Measurements from ENCODE around the gene ZNF727.
"Not testable (repeated sequence)": the region's sequence is repeated elsewhere in the genome, so short reads cannot be mapped to it uniquely, and the experiment has no call there.

ZNF727 gene

DNA sequence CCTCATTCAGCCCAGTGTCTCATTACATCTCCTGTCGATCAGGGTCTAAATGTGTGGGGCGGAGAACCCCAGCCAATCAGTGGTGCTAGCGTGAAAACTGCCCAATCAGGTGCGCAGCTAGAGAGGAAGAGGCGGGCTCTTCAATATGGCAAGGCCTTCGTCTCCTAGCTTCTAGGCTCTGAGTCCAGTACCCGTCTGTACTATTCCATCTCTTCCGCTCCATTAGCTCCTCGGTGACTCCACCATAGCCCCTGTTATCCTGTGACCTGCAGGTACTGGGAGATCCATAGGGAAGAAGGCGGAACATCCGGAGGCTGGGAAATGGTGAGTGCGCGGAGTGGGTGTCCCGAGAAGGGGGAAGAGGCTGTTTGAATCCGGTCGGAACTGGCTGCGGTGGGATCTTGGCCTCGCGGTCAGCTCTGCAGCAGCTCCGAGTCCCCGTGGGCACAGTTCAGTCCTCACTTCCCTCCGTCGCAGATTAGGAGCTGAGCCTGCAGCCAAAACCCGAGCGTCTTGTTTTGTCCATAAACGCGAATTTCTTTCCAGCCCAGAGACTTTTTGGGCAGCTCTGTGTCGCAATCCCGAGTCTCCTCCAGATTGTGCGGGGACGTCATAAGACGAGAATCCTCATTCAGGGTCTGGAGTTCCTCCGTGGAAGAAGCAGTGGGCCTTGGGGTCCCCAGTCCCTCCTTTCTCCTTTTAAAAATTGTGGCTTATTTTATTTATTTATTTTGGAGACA, at the start of gene ZNF727:
ZNF727 (plus strand) TSS at position 134 of the 740 bp plus-strand sequence; CDS start at position 322, 188 bp downstream.
- peak; percentile 41 for FAIRE-seq

DNA sequence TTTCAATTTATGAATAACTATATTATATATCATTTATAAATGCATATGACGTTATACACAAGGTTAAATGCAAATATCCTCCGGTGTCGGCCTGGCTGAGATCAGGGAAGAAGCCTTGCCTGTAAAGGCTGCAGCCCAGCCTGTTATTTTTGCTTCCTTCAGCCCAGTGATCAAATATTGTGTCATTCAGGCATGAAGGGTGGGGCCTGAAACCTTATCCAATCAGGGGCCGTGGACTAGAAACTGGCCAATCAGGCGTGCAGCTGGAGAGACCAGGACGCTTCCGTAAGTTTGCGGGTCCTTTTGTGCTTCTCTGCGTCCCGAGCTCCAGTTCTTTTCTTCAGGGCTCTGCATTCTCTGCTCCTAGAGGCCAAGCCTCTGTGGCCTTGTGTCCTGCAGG, 46.7 kb upstream of the ZNF727 start, which contains the start of gene ZNF722:
ZNF722 (plus strand) TSS at position 301 of the 400 bp plus-strand sequence. CDS start 113 bp downstream, outside the sequence.
- no peak for FAIRE-seq

DNA sequence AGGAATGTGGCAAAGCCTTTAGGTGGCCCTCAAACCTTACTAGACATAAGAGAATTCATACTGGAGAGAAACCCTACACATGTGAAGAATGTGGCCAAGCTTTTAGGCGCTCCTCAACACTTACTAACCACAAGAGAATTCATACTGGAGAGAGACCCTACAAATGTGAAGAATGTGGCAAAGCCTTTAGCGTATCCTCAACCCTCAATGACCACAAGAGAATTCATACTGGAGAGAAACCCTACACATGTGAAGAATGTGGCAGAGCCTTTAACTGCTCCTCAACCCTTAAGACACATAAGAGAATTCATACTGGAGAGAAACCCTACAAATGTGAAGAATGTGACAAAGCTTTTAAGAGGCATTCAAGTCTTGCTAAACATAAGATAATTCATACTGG, 29.7 kb upstream of the ZNF727 start:
- FAIRE-seq = not testable (repeated sequence)

DNA sequence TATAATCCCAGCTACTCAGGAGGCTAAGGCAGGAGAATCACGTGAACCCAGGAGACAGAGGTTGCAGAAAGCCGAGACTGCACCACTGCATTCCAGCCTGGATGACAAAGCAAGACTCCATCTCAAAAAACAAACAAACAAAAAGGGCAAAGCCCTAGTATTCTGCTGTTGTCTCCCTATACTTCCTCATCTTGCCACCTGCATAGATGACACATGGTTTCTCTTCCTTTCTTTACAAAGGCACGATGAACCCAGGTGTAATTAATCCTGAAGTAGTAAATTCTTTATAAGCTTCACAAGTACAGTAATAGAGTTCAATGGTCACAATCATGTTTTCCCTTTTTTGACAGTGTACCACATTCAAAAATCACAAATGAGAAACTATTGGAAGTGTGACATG, 9.8 kb upstream of the ZNF727 start:
- no peak for FAIRE-seq

DNA sequence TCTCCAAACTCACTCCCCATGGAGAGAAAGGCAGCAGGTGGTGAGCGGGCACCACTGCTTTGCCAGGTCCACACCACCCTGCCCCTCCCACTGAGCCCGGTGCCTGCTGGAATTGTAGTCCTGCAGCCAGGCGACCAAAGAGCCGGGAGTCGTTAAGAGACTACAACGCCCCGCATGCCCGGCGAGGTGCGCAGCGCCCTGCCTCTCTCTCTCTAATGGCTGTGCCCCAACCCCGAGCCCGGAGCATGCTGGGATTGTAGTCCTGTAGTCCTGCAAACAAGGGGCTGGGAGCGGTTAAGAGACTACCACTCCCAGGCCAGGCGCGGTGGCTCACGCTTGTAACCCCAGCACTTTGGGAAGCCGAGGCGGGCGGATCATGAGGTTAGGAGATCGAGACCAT, 8.1 kb upstream of the ZNF727 start:
- FAIRE-seq = no peak

DNA sequence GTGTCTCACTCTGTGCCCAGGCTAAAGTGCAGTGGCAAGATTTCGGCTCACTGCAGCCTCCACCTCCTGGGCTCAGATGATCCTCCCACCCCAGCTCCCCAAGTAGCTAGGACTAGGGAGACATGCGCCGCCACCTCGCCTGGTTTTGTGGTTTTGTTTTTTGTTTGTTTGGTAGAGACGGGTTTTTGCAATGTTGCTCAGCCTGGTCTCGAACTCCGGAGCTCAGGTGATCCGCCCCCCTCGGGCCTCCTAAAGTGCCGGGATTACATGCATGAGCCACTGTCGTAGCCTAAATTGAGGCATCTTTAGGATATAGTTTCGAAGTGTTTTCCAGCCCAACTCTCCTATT, 781 bp downstream of the ZNF727 start:
- no peak for FAIRE-seq

DNA sequence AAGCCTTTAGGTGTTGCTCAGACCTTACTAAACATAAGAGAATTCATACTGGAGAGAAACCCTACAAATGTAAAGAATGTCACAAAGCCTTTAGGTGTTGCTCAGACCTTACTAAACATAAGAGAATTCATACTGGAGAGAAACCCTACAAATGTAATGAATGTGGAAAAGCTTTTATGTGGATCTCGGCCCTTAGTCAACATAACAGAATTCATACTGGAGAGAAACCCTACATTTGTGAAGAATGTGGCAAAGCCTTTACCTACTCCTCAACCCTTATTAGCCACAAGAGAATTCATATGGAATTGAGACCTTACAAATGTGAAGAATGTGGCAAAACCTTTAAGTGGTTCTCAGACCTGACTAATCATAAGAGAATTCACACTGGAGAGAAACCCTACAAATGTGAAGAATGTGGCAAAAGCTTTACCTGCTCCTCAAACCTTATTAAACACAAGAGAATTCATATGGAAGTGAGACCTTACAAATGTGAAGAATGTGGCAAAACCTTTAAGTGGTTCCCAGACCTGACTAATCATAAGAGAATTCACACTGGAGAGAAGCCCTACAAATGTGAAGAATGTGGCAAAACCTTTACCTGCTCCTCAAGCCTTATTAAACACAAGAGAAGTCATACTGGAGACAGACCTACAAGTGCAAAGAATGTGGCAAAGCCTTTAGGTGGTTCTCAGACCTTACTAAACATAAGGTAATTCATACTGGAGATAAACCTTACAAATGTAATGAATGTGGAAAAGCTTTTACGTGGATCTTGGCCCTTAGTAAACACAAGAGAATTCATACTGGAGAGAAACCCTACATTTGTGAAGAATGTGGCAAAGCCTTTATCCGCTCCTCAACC, 32.8 kb downstream of the ZNF727 start:
- not testable (repeated sequence) for FAIRE-seq

DNA sequence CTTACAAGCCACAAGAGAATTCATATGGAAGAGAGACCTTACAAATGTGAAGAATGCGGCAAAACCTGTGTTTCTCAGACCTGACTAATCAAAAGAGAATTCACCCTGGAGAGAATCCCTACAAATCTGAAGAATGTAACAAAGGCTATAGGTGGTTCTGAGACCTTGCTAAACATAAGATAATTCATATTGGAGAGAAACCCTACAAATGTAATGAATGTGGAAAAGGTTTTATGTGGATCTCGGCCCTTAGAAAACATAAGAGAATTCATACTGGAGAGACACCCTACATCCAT, 33.4 kb downstream of the ZNF727 start:
- FAIRE-seq = no peak

DNA sequence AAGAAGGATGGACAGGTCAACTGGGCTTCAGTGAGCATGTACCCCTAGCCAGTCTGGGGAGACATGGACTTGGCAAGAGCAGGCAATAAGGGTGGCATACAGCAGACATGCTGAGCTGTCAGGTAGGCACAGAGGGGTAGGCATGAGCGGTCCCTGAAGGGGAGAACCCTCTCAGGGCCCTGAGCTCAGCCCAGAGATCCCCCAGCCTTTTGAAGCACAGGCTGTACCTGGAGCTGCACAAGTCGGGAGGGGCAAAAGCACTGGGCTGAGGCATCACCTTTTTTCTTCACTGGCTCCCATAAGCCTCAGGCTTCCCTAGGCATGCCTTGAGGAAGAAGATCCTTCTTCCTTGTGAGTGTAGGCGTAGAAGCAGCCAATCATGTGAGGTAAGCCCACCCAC, 42.3 kb downstream of the ZNF727 start:
- FAIRE-seq = no peak

DNA sequence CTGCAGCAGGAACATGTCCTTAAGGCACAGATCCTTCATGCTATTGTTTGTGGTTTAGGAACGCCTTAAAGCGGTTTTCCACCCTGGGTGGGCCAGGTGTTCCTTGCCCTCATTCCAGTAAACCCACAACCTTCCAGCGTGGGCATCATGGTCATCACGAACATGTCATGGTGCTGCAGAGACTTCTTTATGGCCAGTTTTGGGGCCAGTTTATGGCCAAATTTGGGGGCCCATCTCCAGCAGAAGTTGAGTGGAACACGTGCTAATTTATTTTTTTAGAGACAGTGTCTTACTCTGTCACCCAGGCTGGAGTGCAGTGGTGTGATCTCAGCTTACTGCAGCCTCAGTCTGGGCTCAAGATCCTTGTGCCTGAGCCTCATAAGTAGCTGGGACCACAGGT, 43.6 kb downstream of the ZNF727 start:
- not testable (repeated sequence) for FAIRE-seq

All from TTC549 (cell line).